Activated naive CD4-positive, alpha-beta T cell treated with anti-CD3 and anti-CD28 coated beads, Interleukin-2, amount 50 U/mL, for 72 hours (primary cell): ENCODE results near the gene TEX26. TPM values are rescaled to one million over a fixed set of nuclear protein-coding genes. Genes with fewer than 3 reads are reported as not detected.

Experiments
- ATAC-seq, 2 donors: fragments of 150-1000 bp; cut with Tn5 transposase; 2 replicates each; pipeline ENCODE4 v1.10.0; 2021; ENCODE audit warnings: mild to moderate bottlenecking in 2 of 2, moderate library complexity in 2 of 2
- DNase-seq, 2 donors: peaks; one replicate each; pipeline ENCODE4 v3.0.0; 2021 to 2022; ENCODE audit warnings: low spot score in 2 of 2
- H3K27ac Mint-ChIP-seq, 2 donors: one replicate each; pipeline ENCODE4 v1.8.0; 2022; ENCODE audit warnings: mild to moderate bottlenecking in 2 of 2, mixed read lengths in 2 of 2
- H3K36me3 Mint-ChIP-seq, 2 donors: one replicate each; pipeline ENCODE4 v1.8.0; 2022; ENCODE audit warnings: mixed read lengths in 2 of 2
- H3K9me3 Mint-ChIP-seq, 2 donors: one replicate each; pipeline ENCODE4 v1.8.0; 2022; ENCODE audit warnings: mixed read lengths in 2 of 2
- total RNA-seq, 2 donors: library from RNA; stranded (reverse); gene quantifications; one replicate each; pipeline ENCODE4 v1.2.3, GENCODE V29; 2022

TEX26 gene
- total RNA-seq, 2 donors from 2014 or later: not detected

- H3K27ac Mint-ChIP-seq: no peak overlapping the region
- ATAC-seq (no peak), DNase-seq (no peak)
- H3K9me3 Mint-ChIP-seq: peaks cover 0 to 11% of the 10 kb centered on the region in 2 donors
- no peaks in the 10 kb centered on the region for H3K36me3 Mint-ChIP-seq
These were observed 11.4 kb downstream of the TEX26 start for GRCh38 chr13:30943881-30944280.

GRCh38 chr13:30957258-30957943, 24.9 kb downstream of the TEX26 start:
- Mint-ChIP-seq H3K27ac (no peak overlapping the region), H3K9me3 (peaks cover 11 to 12% of the 10 kb centered on the region in 2 donors), H3K36me3 (peaks cover 9 to 10% of the 10 kb centered on the region in 2 donors)
- ATAC-seq (no peak), DNase-seq (no peak)

- Mint-ChIP-seq H3K36me3 (peaks cover 10 to 14% of the 10 kb centered on the region in 2 donors), H3K9me3 (peaks cover 11 to 12% of the 10 kb centered on the region in 2 donors), H3K27ac (no peak overlapping the region)
- no peak for DNase-seq
- ATAC-seq: no peak
These were observed 27.2 kb downstream of the TEX26 start for GRCh38 chr13:30959678-30960077.

GRCh38 chr13:30963791-30964190, 31.3 kb downstream of the TEX26 start:
- H3K27ac Mint-ChIP-seq: no peak overlapping the region
- DNase-seq (no peak), ATAC-seq (no peak)
- H3K36me3 Mint-ChIP-seq: peaks cover 0 to 5% of the 10 kb centered on the region in 2 donors
- H3K9me3 Mint-ChIP-seq: peaks cover 0 to 7% of the 10 kb centered on the region in 2 donors

- no peak for DNase-seq
- ATAC-seq: no peak
- H3K36me3 Mint-ChIP-seq: peaks cover 0 to 5% of the 10 kb centered on the region in 2 donors
These were observed 32.9 kb downstream of the TEX26 start for GRCh38 chr13:30965380-30965779.

GRCh38 chr13:30966101-30966500, 33.6 kb downstream of the TEX26 start:
- no peak for DNase-seq
- Mint-ChIP-seq H3K27ac (no peak overlapping the region), H3K36me3 (peaks cover 0 to 5% of the 10 kb centered on the region in 2 donors), H3K9me3 (no peaks in the 10 kb centered on the region)
- ATAC-seq: no peak

More at GRCh38 chr13:30965380-30965779, 32.9 kb downstream of the TEX26 start:
- Mint-ChIP-seq H3K9me3 (no peaks in the 10 kb centered on the region), H3K27ac (no peak overlapping the region)

- DNase-seq (no peak), ATAC-seq (no peak)
- H3K36me3 Mint-ChIP-seq: peaks cover 0 to 4% of the 10 kb centered on the region in 2 donors
- H3K27ac Mint-ChIP-seq: no peak overlapping the region
- H3K9me3 Mint-ChIP-seq: no peaks in the 10 kb centered on the region
These were observed 36.4 kb downstream of the TEX26 start for GRCh38 chr13:30968846-30969245.

GRCh38 chr13:30971575-30971974, 39.1 kb downstream of the TEX26 start:
- ATAC-seq (no peak), DNase-seq (no peak)
- H3K36me3 Mint-ChIP-seq: no peaks in the 10 kb centered on the region
- H3K9me3 Mint-ChIP-seq: no peaks in the 10 kb centered on the region
- no peak overlapping the region for H3K27ac Mint-ChIP-seq

GRCh38 chr13:30972888-30973377, 40.5 kb downstream of the TEX26 start:
- H3K9me3 Mint-ChIP-seq: no peaks in the 10 kb centered on the region
- H3K36me3 Mint-ChIP-seq: no peaks in the 10 kb centered on the region
- no peak for ATAC-seq
- no peak for DNase-seq
- no peak overlapping the region for H3K27ac Mint-ChIP-seq

GRCh38 chr13:30974350-30974749, 41.9 kb downstream of the TEX26 start:
- Mint-ChIP-seq H3K27ac (no peak overlapping the region), H3K36me3 (no peaks in the 10 kb centered on the region), H3K9me3 (no peaks in the 10 kb centered on the region)
- DNase-seq (no peak), ATAC-seq (no peak)

- DNase-seq: no peak
- H3K36me3 Mint-ChIP-seq: no peaks in the 10 kb centered on the region
- no peaks in the 10 kb centered on the region for H3K9me3 Mint-ChIP-seq
- no peak overlapping the region for H3K27ac Mint-ChIP-seq
- no peak for ATAC-seq
These were observed 43.6 kb downstream of the TEX26 start for GRCh38 chr13:30976025-30976424.

GRCh38 chr13:30978981-30979956, 46.8 kb downstream of the TEX26 start:
- DNase-seq: peak in 1 of 2 donors; percentile 64
- peak; percentile 48 to 52 for ATAC-seq
- H3K9me3 Mint-ChIP-seq: no peaks in the 10 kb centered on the region
- H3K36me3 Mint-ChIP-seq: no peaks in the 10 kb centered on the region
- no peak overlapping the region for H3K27ac Mint-ChIP-seq

GRCh38 chr13:30982506-30982905, 50.0 kb downstream of the TEX26 start:
- H3K27ac Mint-ChIP-seq: no peak overlapping the region
- H3K36me3 Mint-ChIP-seq: no peaks in the 10 kb centered on the region
- no peak for DNase-seq
- no peaks in the 10 kb centered on the region for H3K9me3 Mint-ChIP-seq
- ATAC-seq: no peak

- Mint-ChIP-seq H3K27ac (no peak overlapping the region), H3K36me3 (no peaks in the 10 kb centered on the region), H3K9me3 (no peaks in the 10 kb centered on the region)
- no peak for DNase-seq
- no peak for ATAC-seq
These were observed 50.5 kb downstream of the TEX26 start for GRCh38 chr13:30982906-30983305.

- Mint-ChIP-seq H3K36me3 (no peaks in the 10 kb centered on the region), H3K9me3 (no peaks in the 10 kb centered on the region), H3K27ac (no peak overlapping the region)
- DNase-seq (no peak), ATAC-seq (no peak)
These were observed 51.0 kb downstream of the TEX26 start for GRCh38 chr13:30983431-30983830.

GRCh38 chr13:30984620-30985019, 52.2 kb downstream of the TEX26 start:
- ATAC-seq (no peak), DNase-seq (no peak)
- H3K36me3 Mint-ChIP-seq: no peaks in the 10 kb centered on the region
- no peak overlapping the region for H3K27ac Mint-ChIP-seq
- no peaks in the 10 kb centered on the region for H3K9me3 Mint-ChIP-seq

GRCh38 chr13:30985637-30986205, 53.3 kb downstream of the TEX26 start:
- Mint-ChIP-seq H3K9me3 (no peaks in the 10 kb centered on the region), H3K36me3 (no peaks in the 10 kb centered on the region), H3K27ac (no peak overlapping the region)
- ATAC-seq (no peak), DNase-seq (no peak)
